GM23248 (cell line): Measurements from ENCODE around the gene CDH11.

ENCODE experiments used
- EZH2 ChIP-seq: fragments of 200-600 bp; sonication (generic); IDR thresholded peaks from 2 replicates; pipeline ENCODE4 v1.6.1; 2018; ENCODE audit warnings: antibody characterized with exemption, mild to moderate bottlenecking; ENCODE audit not compliant: insufficient read depth, poor library complexity, severe bottlenecking
- EZH2phosphoT487 ChIP-seq: fragments of 200-600 bp; sonication (generic); IDR thresholded peaks from 2 replicates; pipeline ENCODE4 v1.6.1; 2018; ENCODE audit warnings: antibody characterized with exemption, moderate library complexity, mild to moderate bottlenecking, low read depth; ENCODE audit not compliant: insufficient read depth

DNA sequence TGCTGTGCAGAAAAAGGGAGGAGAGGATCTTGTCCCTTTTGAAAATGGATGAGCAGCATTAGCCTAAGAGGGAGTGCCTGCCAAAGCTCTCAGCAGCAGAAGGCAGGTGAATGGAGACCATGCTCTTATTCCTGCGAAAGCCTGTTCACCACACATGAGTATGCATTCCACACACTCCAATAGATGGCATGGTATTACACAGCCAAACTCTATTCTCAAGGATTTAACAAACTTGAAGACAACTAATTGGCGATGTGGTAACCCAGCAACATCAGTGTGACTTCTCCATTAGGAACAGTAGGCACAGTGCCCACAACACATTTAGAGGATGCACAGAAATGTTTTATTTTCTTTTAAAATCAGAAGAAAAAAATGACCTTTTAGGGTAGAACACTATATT lies 77.8 kb downstream of the CDH11 start:
- TF ChIP-seq EZH2 (no peak), EZH2phosphoT487 (no peak)
